GM12874 (cell line): Measurements from ENCODE around the gene ALDH1A1.

Source experiments
- CTCF ChIP-seq: IDR thresholded peaks from 2 replicates; pipeline ENCODE4 v1.5.1; 2011; ENCODE audit warnings: low read depth, mild to moderate bottlenecking, control low read depth, low read length, moderate library complexity; ENCODE audit not compliant: insufficient read depth

The ALDH1A1 gene

DNA sequence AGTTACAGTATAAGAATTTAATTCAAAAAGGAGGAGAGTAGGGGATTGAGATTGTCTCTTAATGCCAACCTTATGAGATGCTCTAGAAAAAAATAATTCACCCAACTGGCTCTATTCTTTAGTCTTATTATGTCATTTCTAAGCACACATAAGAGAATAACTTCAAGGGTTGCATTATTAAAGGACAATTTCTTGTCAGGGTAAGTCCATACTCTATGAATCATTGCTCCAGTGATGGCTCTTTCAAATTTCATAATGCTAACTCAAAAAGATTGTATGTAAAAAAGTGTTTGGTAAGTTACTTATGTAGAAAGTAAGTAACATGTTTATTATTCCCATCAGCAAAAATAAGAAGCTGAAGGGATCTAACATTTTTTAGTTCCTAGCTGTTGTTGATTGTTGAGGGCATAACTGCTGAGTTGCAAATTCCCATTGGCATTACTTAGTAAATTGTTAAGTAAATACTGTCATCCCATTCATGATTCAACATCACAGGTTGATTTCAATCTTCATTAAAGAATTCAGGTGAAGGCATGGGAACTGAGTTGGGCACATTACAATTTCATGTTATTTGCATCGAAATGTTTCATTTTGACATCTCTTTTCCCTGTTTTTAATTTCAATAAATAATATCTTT is 28.6 kb downstream of the ALDH1A1 start:
- TF ChIP-seq CTCF = no peak

DNA sequence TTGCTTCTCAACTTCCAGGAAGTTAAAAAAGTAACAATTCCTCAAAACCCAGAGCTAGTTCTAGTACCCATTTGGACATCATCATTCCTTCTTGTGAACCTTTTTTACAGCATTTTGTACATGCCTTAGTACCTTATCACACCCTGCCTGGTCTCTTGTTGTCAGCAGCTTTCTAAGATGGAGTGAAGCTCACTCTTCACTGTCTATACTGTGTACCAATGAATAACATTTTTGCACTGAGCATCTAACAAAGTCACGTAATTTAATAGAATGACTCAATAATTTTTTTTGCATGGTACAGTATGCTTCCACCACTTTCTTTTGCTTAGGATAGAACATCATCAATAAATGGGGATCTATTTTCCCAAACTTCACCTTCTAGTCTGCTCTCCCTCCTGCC is 29.8 kb downstream of the ALDH1A1 start:
- no peak for TF ChIP-seq CTCF

GRCh38 chr9:72921888-72922654 is 30.8 kb downstream of the ALDH1A1 start:
- no peak for TF ChIP-seq CTCF

GRCh38 chr9:72919246-72919945 is 33.5 kb downstream of the ALDH1A1 start:
- TF ChIP-seq CTCF = no peak

DNA sequence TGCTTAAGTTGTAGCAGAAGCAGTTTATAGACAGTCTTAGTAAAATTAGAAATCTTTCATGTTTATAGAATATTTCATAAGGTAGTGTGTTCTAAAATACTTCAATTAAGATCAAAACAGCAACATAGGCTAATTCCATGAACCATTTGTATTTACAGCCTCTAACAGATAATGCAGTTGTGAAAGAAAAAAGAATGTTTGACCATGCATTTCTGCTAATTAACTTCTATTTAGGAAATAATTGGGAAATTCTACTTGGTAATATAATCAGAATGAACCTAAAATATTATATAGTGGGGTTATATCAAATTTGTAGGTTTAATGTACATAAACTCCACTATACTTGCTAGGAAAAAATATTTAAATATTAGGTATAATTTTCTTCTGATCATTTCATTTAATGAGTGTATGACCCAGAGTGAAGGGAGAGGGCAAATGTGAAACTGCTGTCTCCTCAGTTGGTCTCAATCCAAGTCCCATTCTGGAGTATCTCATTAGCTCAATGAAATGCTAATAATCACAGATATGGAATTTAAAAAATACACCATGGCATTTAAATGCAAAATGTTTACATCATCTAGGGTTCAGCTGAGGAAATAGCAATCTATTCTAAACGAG is 34.9 kb downstream of the ALDH1A1 start:
- TF ChIP-seq CTCF = no peak

DNA sequence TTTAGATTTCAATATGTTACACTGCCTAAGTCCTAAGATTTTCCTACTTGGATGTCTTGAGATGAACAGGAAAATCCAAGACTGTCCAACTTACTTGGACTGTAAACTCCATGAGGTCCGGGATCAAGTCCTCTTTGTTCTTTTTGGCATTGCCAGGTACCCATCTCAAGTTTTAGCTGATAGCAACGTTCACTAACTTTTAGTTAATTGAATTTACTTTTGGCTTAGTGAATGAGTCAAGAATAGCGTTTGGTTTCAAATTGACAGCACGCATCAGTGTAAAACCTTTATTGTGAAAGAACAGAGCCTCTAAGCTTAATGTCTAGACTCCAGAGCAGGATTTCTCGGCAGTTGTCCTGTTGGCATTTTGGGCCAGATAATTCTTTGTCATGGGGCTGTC is 37.2 kb downstream of the ALDH1A1 start:
- no peak for TF ChIP-seq CTCF

DNA sequence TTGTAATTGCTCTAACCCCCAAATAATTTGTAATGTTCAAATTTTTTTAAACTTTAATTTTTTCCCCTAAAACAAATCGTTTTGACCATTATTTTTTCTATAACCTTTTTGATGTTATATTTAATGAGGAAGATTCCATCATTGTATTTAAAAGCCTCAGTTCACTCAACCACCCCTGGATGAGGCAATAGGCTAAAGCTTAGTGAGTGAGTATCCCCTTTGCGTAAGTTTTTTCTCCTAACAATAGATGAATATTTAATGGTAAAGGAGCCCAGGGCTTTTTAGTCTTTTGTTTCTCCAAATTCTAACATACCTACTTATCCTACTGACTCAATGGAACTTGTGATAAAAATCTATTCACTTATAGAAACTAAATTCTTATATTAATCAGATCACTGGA is 38.1 kb downstream of the ALDH1A1 start:
- TF ChIP-seq CTCF = no peak
